T follicular helper cell (primary cell): ENCODE results near the gene BCOR.
A peak's percentile ranks its signal among the peaks of the same experiment; 100 is the strongest.

Source experiments
- DNase-seq: peaks from one replicate; pipeline ENCODE4 v3.0.0-alpha.2; 2020; ENCODE audit warnings: low read depth

Gene BCOR

DNA sequence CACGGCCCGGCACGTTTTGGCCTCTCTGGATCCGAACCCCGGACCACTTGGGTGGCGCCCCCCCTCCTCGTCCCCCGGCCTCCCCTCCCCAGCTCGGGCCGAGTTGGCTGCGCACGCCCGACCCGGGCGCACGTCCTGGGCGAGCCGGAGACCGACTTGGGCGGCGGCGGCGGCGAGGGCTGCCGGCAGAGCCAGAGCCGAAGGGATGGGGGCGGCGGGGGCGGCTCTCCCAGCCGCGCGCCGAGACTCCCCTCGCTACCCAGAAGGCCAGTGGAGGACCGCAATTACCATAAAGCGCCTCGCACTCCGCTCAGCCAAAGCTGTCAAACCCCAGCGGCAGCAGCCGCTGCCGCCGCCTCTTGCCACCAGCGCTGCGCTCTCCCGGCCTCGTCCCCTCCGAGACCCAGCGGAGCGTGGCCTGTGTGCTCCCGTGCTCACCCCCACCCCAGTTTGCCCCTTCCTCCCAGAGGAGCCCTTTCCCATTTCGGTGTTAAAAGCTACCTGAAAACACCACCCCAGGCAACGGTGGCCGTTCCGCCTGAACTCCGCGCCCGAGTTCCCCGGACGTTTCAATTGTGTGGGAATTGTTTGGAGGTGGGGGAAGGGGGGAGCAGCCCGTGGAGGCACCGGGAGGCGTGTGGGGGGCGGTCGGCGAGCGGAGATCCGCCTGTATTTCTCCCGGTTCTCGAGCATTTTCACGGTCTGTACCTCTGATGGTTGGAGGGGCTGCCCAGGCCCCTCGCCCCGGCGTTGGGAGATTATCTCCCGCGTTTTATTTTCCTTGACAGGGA, 701 bp upstream of the BCOR start:
- peak; percentile 40 for DNase-seq

DNA sequence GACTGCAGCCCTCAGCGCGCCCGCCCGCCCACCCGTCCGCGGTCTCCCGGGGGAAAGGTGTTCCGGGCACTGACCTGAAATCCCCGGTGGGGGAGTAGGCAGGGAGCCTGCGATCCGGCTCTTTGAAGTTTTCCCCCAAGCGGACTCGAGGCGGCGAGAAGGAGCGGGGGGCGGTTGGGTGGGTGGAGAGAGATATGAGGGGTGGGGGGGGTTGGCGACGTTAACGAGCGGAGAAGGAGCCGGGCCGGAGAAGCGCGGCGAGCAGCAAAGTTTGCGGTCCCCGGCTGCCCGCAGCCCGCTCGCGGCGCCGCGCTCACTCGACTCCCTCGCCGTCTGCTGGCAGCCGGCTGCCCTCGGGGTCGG, 636 bp downstream of the BCOR start:
- no peak for DNase-seq

GRCh38 chrX:40096395-40097091, 1.2 kb downstream of the BCOR start:
- DNase-seq: peak; percentile 52

DNA sequence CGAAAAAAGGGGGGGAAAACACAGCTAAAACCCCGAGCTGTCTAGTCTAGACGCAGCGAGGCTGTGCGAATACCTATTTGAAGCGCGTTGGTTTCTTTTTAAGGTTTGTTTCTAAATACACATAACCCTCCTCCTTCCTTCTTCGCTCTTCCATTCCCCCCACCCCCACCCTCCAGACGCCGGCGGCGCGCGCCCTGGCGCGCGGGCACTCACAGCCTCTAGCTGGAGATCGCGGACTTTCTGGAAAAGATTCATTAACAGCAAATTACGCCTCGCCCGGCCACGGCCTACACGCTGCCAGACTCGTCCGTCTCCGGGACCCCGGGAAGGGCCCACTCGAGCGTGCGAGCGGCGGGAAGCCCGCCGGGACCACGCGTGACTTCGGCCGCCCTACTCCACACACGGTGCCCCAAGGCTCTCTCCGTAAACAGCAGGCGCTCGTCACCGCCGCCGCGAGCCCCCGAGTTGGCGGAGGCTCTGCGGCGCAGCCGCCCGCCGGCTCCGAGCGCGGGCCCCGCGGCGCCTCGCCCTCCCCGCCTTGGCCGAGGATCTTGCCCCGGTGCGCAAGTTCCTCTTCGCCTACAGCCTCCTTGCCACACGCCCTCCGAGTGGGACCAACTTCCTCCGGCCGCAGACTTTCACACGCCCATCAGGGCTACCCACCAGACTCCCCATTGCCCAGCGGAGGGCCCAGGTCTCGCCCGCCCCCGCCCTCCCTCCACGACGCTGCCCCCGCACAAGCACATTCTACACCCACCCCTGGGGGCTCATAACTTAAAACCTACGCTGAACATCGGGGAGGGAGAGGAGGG, 2.0 kb downstream of the BCOR start:
- no peak for DNase-seq

- no peak for DNase-seq
These were observed 2.7 kb downstream of the BCOR start for GRCh38 chrX:40094900-40095582.

GRCh38 chrX:40094041-40094899, 3.5 kb downstream of the BCOR start:
- DNase-seq: no peak

DNA sequence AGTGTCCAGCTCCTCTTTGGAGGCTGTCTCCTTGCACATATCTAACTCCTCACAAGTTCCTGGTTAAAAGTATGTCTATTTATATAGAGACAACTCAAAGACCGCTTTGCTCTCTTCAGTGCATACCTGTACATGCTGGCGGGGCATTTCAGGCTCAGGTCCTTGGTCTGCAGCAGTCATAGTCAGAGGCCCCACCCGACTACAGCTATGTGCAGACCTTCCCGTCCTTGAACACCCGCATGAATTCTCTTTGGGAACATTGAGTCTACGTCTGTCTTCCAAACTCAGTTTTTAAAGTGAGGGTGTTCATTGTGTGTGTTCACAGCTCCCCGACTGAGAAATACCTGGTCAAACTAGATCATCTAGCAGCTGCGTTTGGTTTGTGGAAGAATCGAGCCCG, 4.2 kb downstream of the BCOR start:
- DNase-seq: no peak

DNA sequence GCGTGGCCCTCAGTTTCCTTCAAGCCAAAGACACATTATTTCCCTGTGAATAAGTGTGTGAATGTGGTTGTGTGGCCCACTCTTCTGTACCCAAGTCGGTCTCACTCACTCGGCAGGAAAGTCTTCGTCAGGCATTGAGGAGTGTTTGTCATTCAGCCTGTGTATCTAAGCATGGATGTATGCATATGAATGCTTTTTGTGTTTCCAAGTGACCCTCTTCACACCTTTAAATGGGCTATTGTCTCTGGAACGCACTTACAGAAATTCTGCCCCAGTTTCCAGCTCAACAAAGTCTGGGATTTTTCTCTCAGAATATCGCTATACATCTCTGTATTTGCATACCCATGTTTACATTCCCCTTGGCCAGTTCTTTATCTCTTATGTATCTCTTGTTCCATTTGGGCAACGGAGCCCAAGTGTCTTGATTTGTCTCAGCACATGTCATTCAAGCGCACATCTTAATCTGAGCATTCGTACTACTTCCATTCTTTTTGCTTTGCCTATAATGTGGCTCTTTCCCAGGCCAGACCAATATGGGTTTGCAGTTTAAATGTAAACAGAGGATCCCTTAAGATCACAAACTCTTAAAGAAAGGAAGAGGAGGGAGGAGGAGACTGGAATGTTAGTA, 4.8 kb downstream of the BCOR start:
- DNase-seq: no peak

GRCh38 chrX:40091691-40092421, 5.9 kb downstream of the BCOR start:
- DNase-seq: no peak

GRCh38 chrX:40090961-40091360, 6.8 kb downstream of the BCOR start:
- no peak for DNase-seq

DNA sequence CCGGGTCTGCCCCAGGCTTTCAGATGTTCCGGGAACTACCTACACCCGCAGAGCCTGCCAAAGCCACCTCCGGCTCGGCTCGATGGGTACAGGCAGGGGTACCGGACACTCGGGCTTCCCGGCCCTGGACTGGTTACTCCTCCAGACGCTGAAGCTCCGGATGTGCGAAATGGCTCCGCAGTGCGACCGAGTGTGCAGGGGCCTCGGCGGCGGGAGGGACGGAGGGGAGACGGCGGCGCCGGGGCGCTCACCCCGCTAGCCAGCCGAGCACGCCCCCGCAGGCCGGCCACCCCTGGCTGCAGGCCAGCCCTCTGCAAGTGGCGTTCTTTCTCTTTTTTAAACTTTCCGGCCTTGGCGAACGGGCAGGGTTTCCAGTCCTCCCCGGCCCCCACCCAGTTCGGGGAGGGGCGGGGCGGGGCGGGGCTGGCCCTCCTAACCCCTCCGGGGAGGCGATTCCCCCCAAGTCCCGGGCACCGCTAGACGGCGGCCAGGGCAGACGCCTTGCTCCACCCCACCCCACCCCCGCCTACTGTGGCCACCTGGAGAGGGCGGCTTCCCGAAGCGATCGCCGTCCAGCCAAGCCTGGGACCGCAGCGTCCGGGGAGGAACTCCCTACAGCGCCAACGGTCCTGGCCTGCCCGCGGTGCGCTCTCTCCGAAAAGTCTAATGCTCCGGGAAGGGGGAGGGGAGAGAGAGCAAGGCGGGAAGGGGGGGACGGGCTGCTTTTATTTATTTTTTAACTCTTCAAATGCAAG, 7.5 kb downstream of the BCOR start:
- DNase-seq: no peak

DNA sequence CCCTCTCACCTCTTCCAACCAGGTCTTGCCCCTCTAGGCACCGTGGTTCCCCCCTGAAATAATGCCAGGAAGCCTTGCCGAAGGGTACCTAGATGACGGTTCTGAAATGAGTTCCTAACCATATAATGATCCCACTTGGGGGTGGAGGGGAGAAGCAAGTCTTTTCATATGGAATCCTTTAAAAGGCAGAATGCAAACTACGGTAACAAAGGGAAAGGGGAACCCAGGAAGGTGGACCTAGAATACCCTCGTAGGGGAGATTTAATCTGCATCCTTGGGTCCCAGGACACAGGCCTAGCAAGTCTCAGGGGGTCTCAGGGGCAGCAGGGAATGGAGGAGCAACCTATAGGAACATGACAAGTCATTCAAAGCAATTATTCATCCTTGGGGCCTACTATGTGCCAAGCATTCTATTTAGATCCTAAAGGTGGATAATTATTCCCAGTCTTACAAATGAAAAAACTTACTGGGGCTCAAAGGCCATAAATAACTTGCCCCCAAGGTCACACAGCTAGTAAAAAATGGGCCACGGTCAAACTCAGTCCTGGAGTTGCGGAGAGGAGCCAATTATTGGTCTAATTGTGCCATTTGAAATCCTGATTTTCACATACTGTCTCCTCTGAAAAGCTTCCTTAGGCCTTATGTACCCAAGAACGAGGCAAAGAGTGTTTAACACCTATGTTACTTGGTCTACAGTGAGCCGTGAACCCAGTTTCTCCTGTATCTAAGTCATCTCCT, 8.8 kb downstream of the BCOR start:
- DNase-seq: no peak

DNA sequence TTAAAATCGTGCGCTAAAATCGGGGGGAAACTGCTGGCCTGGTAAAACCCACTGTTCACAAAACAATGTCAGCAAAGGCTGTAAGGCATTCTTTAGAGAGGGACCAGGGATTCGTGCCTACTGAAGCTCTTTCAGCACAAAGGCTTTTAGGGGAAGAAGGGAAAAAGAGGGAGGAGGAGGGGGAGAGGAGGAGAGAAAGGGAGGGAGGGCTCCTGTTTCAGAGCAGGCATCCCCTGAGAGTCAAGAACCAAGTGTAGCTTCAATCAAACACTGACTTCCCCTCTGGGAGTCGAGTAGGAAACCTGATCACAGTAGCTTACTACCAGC, 9.5 kb downstream of the BCOR start:
- no peak for DNase-seq

DNA sequence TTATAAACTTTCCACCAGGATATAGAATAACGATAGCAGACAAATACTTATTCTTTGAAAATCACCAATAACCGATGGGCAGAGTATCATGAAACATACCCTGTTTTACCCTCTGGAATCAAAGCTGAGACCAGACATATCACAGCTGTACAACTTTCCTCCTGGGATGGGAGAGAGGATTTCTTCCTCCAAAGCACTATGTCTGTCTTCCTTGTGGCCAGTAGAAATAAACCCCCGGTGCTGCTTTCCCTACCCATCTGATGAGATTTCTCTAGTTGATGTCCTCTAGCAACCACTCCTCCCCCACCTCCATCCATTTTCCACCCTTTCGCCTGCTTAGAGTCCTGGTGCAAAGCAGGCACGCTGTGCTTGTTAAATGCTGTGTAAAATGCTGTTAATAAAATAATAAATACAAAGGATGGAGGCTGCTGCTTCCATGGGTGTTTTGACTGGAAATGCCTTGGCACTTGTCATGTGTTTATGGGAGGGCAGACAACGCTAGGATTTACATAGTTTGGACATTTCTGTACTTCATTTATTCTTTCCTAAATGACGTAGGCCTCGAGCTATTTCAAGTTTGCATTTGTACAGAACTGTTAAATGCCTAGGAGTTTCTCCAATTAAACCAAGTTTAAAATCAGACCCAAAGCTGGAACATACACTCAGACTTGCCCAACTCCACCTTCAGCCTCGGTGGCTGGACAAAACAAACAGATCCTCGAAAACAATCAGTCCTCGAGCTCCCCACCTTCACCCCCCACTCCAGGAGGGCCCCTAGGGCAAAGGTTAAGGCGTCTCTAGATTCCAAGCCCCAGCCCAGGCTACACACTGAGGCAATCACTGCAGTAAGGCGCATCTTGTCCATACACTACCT, 10.1 kb downstream of the BCOR start:
- no peak for DNase-seq

GRCh38 chrX:40086569-40087335, 11.0 kb downstream of the BCOR start:
- no peak for DNase-seq

DNA sequence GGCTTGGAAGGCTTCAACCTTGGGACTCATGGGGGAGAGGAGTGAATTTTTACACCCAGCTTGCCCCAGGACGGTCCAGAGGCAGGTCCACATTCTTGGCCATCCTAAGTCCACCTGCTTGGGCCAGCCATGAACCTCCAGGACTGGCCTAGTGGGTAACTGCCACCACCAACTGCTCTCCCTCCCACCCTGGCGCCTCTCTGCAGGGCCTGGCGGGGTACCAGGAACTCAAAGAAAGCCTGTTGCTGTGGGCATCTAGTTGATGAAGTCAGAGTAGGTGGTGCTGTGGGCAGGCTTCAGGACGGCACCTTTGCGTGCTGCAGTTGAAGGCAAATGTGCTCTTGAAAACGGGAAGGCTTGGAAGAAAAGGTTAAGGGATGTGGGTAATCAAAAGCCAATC, 12.0 kb downstream of the BCOR start:
- DNase-seq: no peak

- no peak for DNase-seq
These were observed 12.6 kb downstream of the BCOR start for GRCh38 chrX:40085102-40085551.
